Small intestine (tissue), 7 donors: ENCODE measurements around the gene HASPIN. TPM values are rescaled to one million over a fixed set of nuclear protein-coding genes. Genes with fewer than 3 reads are reported as not detected.
A peak's percentile ranks its signal among the peaks of the same experiment; 100 is the strongest.

Experiments
- DNase-seq, 2 donors: peaks; one replicate each; pipeline versions ENCODE4 v3.0.0 to v3.0.0-alpha.2; 2013
- FAIRE-seq: peaks from 2 replicates; lab custom pipeline; 2012; peaks lifted over from hg19 to GRCh38; lab: Jason Lieb, UNC
- H3K27ac ChIP-seq, 3 donors: one replicate each; pipeline ENCODE4 v1.5.1; 2013; ENCODE audit warnings: low read length in 2 of 3, mild to moderate bottlenecking in 2 of 3, control low read depth in 1 of 3, inconsistent platforms in 1 of 3, low read depth in 1 of 3, moderate library complexity in 1 of 3
- H3K27me3 ChIP-seq, 3 donors: one replicate each; pipeline ENCODE4 v1.6.1; 2013; ENCODE audit warnings: low read length in 3 of 3, inconsistent platforms in 1 of 3; ENCODE audit not compliant: control insufficient read depth in 3 of 3, insufficient read depth in 3 of 3
- H3K36me3 ChIP-seq, 3 donors: one replicate each; pipeline ENCODE4 v1.6.1; 2013; ENCODE audit warnings: low read length in 3 of 3, inconsistent platforms in 1 of 3, low read depth in 1 of 3, mild to moderate bottlenecking in 1 of 3, moderate library complexity in 1 of 3; ENCODE audit not compliant: control insufficient read depth in 3 of 3, insufficient read depth in 2 of 3
- H3K4me1 ChIP-seq, 3 donors: one replicate each; pipeline ENCODE4 v1.6.1; 2013; ENCODE audit warnings: low read length in 2 of 3, inconsistent platforms in 1 of 3, low read depth in 1 of 3, mild to moderate bottlenecking in 1 of 3, moderate library complexity in 1 of 3; ENCODE audit not compliant: control insufficient read depth in 3 of 3, insufficient read depth in 2 of 3
- H3K4me3 ChIP-seq, 3 donors: one replicate each; pipeline ENCODE4 v1.5.1; 2013; ENCODE audit warnings: low read length in 3 of 3, control low read depth in 1 of 3, inconsistent platforms in 1 of 3, low read depth in 1 of 3, mild to moderate bottlenecking in 1 of 3, moderate library complexity in 1 of 3
- H3K9me3 ChIP-seq, 2 donors: one replicate each; pipeline ENCODE4 v1.6.1; 2013; ENCODE audit warnings: low read depth in 1 of 2, low read length in 1 of 2; ENCODE audit not compliant: control insufficient read depth in 2 of 2, insufficient read depth in 1 of 2
- WGBS, 3 donors: extraction: QIAGEN DNeasy Blood & Tissue Kit; methylation state at CpG; one replicate each; pipeline ENCODE4 v1.1.7; 2013; 5-methylcytosine and 5-hydroxymethylcytosine counted together
- polyA plus RNA-seq, 4 donors: library from polyadenylated mRNA; stranded (reverse) in 3 of 4; unstranded in 1 of 4; fragments of 200-250 nt in 3 of 4; fragments of 120-200 nt in 1 of 4; gene quantifications; one replicate each; pipeline versions ENCODE4 v1.2.1 to v1.2.3, GENCODE V29; 2013
- donor health status: healthy with polysubstance abuse.
- donor health status: control.
- donor health status: control.
- donor health status: Bipolar disorder and iron deficiency.
- donor health status: healthy.

Gene HASPIN
- polyA plus RNA-seq, 4 donors: 2.6 to 3.6 TPM; not detected in 2

DNA sequence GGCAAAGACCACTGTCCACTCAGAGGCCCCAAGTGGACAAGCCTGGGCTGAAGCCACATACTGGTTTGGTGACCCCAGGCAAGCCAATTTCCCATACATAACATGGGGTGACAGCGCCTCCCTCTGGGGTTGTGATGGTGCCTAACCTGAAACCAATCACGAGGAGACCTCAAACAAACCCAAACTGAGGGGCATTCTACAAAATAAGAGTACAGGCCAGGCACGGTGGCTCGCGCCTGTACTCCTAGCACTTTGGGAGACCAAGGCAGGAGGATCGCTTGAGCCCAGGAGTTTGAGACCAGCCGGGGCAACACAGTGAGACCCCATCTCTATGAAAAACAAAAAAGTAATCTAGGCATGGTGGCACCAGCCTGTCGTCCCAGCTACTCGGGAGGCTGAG lies 31.4 kb upstream of the HASPIN start:
- no peak for DNase-seq

DNA sequence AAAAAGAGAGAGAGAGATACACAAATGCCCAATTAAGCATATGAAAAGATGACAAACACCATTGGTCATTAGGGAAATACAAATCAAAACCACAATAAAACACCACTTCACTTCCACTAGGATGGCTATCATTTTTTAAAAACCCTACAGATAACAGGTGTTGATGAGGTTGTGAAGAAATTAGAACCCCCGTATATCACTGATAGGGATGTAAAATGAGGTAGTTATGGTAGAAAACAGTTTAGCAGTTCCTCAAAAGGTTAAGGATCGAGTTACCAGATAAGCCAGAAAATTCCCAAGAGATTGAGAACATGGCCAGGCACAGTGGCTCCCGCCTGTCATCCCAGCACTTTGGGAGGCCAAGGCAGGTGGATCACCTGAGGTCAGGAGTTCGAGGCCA lies 30.6 kb upstream of the HASPIN start:
- H3K27me3 ChIP-seq: peaks cover 2 to 61% (median 7%) of the 10 kb centered on the region in 3 donors
- 38 to 58% (median 43%) methylated on average over 4 of the region's 4 CpGs for WGBS, 3 donors
- H3K4me3 ChIP-seq: no peak overlapping the region
- H3K4me1 ChIP-seq: peaks cover 0 to 4% (median 0%) of the 10 kb centered on the region in 3 donors
- H3K27ac ChIP-seq: no peak overlapping the region
- no peak for FAIRE-seq
- H3K36me3 ChIP-seq: no peaks in the 10 kb centered on the region
- DNase-seq: no peak
- H3K9me3 ChIP-seq: peaks cover 0 to 9% of the 10 kb centered on the region in 2 donors

More for the DNA sequence above, 31.4 kb upstream of the HASPIN start:
- no peak overlapping the region for H3K27ac ChIP-seq
- H3K4me3 ChIP-seq: no peak overlapping the region
- WGBS, 3 donors: 80 to 86% (median 84%) methylated on average over 9 of the region's 9 CpGs
- H3K27me3 ChIP-seq: peaks cover 2 to 55% (median 7%) of the 10 kb centered on the region in 3 donors
- no peaks in the 10 kb centered on the region for H3K36me3 ChIP-seq
- no peak for FAIRE-seq
- H3K4me1 ChIP-seq: peaks cover 0 to 4% (median 0%) of the 10 kb centered on the region in 3 donors
- peaks cover 0 to 2% of the 10 kb centered on the region in 2 donors for H3K9me3 ChIP-seq

DNA sequence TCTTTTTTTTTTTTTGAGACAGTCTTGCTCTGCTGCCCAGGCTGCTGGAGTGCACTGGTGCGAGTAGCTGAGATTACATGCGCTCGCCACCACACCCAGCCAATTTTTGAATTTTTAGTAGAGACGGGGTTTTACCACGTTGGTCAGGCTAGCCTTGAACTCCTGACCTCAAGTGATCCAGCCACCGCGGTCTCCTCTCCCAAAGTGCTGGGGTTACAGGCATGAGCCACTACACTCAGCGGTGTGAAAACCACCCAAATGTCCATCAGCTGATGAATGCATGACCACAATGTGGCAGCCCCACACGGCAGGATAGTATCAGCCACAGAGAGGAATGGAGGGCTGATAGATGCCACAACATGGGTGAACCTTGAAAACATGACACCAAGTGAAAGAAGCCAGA lies 29.9 kb upstream of the HASPIN start:
- 58 to 60% (median 59%) methylated on average over 9 of the region's 9 CpGs for WGBS, 3 donors

DNA sequence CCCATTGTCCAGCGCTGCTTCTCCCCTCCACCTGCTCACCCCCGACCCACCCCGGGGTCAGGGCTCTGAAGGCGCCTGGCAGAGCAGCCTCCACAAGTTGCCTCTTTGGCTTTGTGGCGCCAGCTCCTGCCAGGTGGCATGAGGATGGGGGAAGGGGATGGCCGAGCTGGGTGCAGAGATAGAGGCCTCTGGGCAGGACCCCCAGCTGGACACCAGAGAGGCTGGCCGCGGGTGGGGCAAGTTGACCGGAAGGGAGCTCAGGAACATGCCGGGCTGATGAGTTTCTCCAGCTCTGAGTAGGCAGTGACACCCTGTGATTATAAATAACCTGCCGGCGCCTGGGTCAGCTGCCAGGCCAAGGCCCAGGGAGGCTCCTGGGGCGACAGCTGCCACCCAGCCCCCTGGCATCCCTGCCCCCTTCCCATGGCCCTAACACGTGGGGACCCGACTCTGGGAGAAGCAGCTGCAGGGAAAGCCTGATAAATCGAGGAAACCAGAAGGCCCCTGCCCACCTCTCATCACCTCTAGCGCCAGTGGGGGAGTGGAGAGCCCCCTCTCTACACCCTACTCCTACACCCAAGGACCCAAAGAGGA lies 28.5 kb upstream of the HASPIN start:
- no peak for FAIRE-seq

More for the DNA sequence above, 29.9 kb upstream of the HASPIN start:
- Histone ChIP-seq H3K4me1 (peaks cover 0 to 4% (median 0%) of the 10 kb centered on the region in 3 donors), H3K27ac (no peak overlapping the region), H3K4me3 (no peak overlapping the region), H3K36me3 (no peaks in the 10 kb centered on the region), H3K9me3 (peaks cover 0 to 15% of the 10 kb centered on the region in 2 donors), H3K27me3 (peaks cover 2 to 60% (median 7%) of the 10 kb centered on the region in 3 donors)
- FAIRE-seq (no peak), DNase-seq (no peak)

DNA sequence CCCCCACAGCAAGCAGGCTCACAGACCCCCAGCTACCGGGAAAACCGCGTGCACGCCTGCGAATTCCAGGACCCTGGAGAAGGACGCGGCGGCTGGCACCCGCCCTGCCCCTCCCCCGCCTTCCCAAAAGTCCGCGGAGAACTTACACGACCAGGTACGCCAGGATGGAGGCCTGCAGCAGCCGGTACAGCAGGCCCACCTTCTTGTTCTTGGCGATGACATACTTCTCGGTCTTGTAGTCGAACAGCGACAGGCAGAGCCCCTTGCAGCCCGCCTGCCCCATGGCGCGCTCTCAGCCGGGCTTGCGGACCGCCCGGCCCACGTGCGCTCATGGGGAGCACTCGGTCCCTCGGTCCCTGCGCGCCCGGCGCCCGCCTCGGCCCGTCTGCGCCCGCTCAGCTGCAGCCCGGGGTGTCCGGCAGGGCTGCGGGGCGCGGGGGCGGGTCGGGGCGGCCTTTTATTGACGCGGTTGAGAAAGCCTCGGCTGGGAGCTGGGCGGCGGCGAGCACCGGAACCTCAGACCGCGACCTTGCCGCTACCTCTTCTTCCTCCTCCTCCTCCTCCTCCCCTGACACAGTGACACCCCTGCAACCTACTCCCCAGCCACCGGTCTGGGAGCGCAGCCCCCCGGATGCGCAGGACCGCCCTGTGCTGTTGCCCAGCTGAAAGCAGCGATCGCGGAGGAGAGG lies 27.8 kb upstream of the HASPIN start, which contains the start of gene P2RX5:
Gene P2RX5 (minus strand): TSS at position 433 of the 689 bp plus-strand sequence. CDS start 150 bp downstream, at position 283.
- H3K36me3 ChIP-seq: no peaks in the 10 kb centered on the region
- peaks cover 0 to 15% of the 10 kb centered on the region in 2 donors for H3K9me3 ChIP-seq
- peak within 1 kb of the TSS; percentile 27 to 53 (median 52) for H3K4me3 ChIP-seq
- peak; percentile 34 to 53 for DNase-seq
- H3K4me1 ChIP-seq: peaks cover 0 to 4% (median 0%) of the 10 kb centered on the region in 3 donors
- no peak for FAIRE-seq
- H3K27ac ChIP-seq: peak within 1 kb of the TSS in 1 of 3 donors; percentile 32
- WGBS, 3 donors: 1 to 2% (median 1%) methylated on average over 59 to 65 of the region's 65 CpGs
- H3K27me3 ChIP-seq: peaks cover 2 to 60% (median 7%) of the 10 kb centered on the region in 3 donors

More for the DNA sequence above, 28.5 kb upstream of the HASPIN start:
- Histone ChIP-seq H3K27ac (peak overlapping the region in 1 of 3 donors; percentile 14), H3K4me3 (peak overlapping the region; percentile 27 to 53 (median 52)), H3K27me3 (peaks cover 2 to 60% (median 7%) of the 10 kb centered on the region in 3 donors), H3K9me3 (peaks cover 0 to 15% of the 10 kb centered on the region in 2 donors), H3K4me1 (peaks cover 0 to 4% (median 0%) of the 10 kb centered on the region in 3 donors), H3K36me3 (no peaks in the 10 kb centered on the region)
- WGBS, 3 donors: 5 to 12% (median 10%) methylated on average over 14 to 17 of the region's 17 CpGs
- DNase-seq: no peak

DNA sequence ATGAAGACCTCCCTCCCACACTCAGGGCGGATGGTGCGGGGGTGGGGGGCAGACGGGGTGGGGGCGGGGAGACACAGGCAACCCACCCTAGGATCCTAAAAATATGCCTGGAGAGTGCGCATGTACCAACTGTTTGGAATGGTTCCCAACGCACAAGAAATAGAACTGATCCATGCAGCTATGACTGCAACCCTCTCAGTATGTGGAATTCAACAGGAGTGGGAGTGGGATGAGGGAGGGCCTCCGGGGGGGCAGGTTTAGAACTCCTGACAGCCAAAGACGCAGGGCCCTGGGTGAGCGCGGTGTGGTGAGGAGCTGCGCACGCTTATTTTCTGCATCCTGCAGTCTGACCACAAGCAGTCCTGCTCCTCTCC lies 26.6 kb upstream of the HASPIN start:
- H3K4me3 ChIP-seq: no peak overlapping the region
- FAIRE-seq (no peak), DNase-seq (no peak)
- H3K27me3 ChIP-seq: peaks cover 2 to 55% (median 7%) of the 10 kb centered on the region in 3 donors
- WGBS, 3 donors: 55 to 62% (median 62%) methylated on average over 11 to 12 of the region's 12 CpGs
- no peaks in the 10 kb centered on the region for H3K36me3 ChIP-seq
- H3K9me3 ChIP-seq: peaks cover 0 to 15% of the 10 kb centered on the region in 2 donors
- peaks cover 0 to 4% (median 0%) of the 10 kb centered on the region in 3 donors for H3K4me1 ChIP-seq
- H3K27ac ChIP-seq: no peak overlapping the region

DNA sequence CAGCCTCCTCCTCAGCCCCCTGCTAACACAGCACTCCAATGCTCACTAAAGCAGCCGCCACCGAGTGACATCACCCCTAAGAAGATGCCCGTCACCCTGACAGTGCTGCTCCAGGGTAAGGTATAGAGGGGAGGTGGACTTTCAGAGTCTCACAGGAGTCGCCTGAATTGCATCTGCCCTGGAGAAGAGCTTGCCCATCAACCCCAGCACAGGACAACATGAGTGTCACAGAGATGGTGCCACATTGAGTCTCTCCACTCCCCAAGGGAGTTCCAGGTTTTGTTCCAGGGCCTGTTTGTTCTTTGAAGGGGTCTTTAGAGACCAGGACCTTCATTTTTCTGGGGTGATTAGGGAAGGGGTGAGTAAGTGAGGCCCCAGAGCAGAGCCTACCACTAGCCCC lies 25.6 kb upstream of the HASPIN start:
- Histone ChIP-seq H3K9me3 (peaks cover 0 to 15% of the 10 kb centered on the region in 2 donors), H3K27ac (no peak overlapping the region), H3K27me3 (peaks cover 2 to 50% (median 7%) of the 10 kb centered on the region in 3 donors), H3K36me3 (no peaks in the 10 kb centered on the region), H3K4me1 (peaks cover 0 to 4% (median 0%) of the 10 kb centered on the region in 3 donors), H3K4me3 (no peak overlapping the region)
- DNase-seq: no peak
- FAIRE-seq: no peak
- 87 to 90% (median 88%) methylated on average over 4 of the region's 4 CpGs for WGBS, 3 donors

DNA sequence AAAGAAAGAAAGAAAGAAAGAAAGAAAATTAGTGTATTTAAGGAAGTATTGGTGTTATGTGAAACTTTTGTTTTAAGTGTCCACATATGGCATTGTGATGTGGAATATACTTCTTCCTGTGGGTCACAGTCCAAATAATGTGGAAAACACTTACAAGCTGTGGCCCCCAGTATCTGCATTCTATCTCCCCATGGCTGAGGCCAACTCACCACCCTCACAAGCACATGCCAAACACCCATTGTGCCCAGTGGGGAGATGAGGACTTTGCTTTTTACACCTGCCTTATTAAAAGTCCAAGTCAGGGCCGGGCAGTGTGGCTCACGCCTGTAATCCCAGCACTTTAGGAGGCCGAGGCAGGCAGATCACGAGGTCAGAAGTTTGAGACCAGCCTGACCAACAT lies 23.8 kb upstream of the HASPIN start:
- peaks cover 0 to 4% (median 0%) of the 10 kb centered on the region in 3 donors for H3K4me1 ChIP-seq
- H3K27ac ChIP-seq: no peak overlapping the region
- peaks cover 0 to 32% (median 7%) of the 10 kb centered on the region in 3 donors for H3K27me3 ChIP-seq
- FAIRE-seq: no peak
- WGBS, 3 donors: 39 to 65% (median 56%) methylated on average over 4 of the region's 4 CpGs
- peak in 1 of 2 donors; percentile 56 for DNase-seq
- no peaks in the 10 kb centered on the region for H3K36me3 ChIP-seq
- H3K4me3 ChIP-seq: no peak overlapping the region
- H3K9me3 ChIP-seq: peaks cover 0 to 15% of the 10 kb centered on the region in 2 donors
